ENCODE measurements around the gene KRTAP10-11. TPM values are rescaled to one million over a fixed set of nuclear protein-coding genes. Genes with fewer than 3 reads are reported as not detected.
A peak's percentile ranks its signal among the peaks of the same experiment; 100 is the strongest.
"Not testable (repeated sequence)": the region's sequence is repeated elsewhere in the genome, so short reads cannot be mapped to it uniquely, and the experiment has no call there.

Gene KRTAP10-11
- total RNA-seq, 1 donor from 2014 or later, result not detected

DNA sequence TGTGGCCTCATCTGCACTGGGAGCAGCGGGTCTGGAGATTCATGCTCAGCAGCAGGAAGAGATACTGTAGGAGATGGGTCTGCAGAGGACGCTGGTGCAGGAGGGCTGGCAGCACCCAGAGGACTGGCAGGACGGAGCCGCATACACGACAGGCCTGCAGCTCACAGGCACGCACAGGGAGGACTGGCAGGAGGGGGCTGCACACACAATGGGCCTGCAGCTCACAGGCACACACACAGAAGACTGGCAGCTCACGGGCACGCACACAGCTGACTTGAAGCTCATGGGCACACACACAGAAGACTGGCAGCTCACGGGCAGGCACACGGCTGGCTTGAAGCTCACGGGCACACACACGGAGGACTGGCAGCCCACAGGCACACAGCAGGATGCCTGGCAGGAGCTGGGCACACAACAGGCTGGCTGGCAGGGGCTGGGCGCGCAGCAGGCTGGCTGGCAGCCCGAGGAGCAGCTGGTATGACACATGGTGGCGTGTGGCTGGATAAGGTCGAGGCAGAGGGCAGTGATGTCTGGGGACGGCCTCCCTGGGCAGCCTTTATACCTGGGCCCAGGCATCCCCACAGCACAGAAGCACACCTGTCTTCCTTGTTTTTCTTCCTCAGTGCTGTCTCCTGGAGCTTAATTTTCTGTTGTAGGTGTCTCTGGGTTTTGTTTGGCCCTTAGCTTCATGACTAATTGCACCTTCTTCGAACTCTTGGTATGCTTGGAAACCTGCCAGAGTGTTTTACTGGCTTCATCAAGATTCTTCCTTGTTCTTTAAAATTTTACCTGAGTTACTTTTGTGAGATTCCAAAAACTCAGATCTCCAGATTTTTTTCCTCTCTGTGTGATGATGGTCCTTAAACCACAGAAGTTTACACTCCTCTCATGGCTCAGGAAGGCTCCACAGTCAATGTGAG lies 20.4 kb downstream of the KRTAP10-11 start, which contains the start of gene KRTAP12-2:
Gene KRTAP12-2, minus strand, starts transcription at position 527 of the 920 bp plus-strand sequence. Its CDS starts 41 bp downstream, at position 486.
- peak; percentile 53 for DNase-seq

DNA sequence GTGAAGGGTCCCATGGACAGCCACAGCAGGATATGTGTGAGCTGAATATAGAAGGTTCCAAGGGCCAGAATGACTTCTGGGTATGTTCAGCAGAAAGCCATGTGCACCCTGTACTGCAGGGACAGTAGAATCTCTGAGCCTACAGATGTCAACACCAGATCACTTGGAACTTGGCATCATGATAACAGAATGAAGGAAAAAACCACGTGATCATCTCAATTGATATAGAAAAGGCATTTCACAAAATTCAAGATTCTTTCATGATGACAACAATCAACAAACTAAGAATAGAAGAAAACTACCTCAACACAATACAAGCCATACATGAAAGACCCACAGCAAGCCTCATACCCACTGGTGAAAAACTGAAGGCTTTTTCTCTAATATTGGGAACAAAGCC lies 21.4 kb downstream of the KRTAP10-11 start:
- DNase-seq, result no peak

DNA sequence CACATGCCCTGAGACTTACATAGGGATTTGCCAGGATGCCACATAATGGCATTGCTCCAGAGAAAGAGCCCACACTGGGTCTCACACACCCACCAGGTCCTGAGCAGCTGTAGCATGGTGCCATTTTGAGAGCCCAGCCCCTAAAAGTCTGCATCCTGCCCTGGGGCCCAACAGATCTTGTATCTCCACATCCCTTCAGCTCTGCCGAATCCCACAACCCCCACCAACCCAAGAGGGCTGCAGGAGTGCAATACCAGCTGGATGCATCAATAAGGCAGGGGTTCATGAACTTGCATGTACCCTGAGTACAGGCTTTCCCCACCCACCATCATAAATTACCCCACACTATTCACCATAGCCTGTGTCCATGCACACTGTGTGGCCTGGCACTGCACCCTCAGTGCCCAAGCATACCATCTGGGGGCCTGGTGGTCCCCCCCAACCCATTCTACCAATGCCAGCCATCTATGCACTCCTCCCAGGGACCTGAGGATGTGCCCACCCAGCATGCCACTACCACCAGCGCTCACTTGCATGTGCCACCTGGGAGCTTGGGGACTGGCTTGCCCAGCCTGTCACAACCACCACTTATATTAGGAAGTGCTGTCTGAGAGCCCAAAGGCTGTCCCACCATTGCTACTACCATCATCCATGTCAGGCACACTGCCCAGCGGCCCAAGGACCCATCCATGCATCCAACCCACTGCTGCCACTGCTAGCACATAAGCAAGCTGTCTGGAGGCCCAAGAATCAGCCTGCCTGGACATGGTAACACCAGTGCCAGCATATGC lies 24.6 kb downstream of the KRTAP10-11 start:
- DNase-seq, result no peak

DNA sequence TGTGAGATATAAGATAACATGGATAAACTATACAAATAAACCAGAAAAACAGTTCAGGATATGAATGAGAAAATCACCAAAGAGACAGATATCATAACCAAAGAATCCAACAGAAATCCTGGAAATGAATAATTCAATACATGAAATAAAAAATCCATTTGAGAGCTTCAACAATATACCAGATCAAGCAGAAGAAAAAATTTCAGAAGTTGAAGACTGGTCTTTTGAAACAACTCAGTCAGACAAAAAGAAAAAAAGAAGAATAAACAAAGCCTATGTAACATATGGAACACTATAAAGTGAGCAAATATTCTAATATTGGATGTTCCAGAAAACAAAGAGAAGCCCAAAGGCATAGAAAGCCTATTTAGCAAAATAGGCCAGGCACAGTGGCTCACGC lies 25.7 kb downstream of the KRTAP10-11 start:
- no peak for DNase-seq

DNA sequence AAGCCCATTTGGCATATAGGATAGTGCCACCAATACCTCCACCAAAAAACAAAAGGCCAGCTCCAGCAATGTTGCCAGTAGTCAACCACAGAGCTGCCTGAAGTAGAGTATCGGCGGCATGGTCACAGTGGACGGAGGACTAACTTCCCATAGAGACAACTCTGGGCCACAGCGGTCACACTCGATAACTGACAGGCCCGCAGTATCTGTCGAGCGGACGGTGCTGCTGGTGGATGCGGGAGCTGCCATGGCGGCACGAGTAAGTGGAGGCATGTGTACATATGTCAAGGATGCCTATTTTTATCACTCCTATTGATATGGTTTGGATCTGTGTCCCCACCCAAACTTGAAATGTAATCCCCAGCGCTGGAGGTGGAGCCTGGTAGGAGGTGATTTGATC lies 31.7 kb downstream of the KRTAP10-11 start:
- no peak for DNase-seq

DNA sequence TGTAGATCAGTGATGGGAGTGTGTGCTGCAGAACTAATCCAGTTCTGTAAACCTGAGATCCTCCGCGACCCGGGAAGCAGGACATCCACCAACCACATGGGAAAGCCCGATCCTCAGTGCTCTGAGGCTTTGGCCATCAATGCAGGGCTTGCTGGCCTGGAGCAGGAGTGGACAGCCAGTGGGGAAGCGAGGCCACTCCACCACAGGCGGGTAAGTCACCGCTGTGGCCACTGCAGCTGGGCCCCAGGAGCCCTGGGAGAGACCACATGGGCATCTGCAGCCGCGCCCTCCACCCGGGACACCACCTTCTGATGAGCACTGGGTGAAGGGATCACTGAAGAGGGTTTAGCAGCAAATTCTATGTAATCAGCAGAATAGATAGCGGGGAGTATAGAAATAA lies 34.9 kb downstream of the KRTAP10-11 start:
- no peak for DNase-seq

DNA sequence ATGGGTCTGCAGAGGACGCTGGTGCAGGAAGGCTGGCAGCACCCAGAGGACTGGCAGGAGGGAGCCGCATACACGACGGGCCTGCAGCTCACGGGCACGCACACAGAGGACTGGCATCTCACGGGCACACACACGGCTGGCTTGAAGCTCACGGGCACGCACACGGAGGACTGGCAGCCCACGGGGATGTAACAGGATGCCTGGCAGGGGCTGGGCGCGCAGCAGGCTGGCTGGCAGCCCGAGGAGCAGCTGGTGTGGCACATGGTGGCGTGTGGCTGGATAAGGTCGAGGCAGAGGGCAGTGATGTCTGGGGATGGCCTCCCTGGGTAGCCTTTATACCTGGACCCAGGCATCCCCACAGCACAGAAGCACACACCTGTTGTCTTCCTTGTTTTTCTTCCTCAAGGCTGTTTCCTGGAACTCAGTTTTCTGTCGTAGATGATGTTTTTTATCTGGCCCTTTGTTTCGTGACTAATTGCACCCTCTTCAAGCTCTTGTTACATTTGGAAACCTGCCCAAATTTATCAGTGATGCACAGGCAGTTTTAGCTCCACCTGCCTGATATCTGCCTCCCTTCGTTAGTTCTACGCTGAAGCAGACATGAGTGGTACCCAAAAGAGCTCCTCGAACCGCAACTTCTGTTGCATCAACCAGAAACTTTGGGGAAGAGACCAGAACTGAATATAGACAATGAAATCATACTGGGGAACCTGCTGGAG lies 35.8 kb downstream of the KRTAP10-11 start, which contains the start of gene KRTAP12-1:
Gene KRTAP12-1, minus strand, starts transcription at position 303 of the 719 bp plus-strand sequence. Its CDS starts 40 bp downstream, at position 263.
- peak; percentile 15 for DNase-seq

DNA sequence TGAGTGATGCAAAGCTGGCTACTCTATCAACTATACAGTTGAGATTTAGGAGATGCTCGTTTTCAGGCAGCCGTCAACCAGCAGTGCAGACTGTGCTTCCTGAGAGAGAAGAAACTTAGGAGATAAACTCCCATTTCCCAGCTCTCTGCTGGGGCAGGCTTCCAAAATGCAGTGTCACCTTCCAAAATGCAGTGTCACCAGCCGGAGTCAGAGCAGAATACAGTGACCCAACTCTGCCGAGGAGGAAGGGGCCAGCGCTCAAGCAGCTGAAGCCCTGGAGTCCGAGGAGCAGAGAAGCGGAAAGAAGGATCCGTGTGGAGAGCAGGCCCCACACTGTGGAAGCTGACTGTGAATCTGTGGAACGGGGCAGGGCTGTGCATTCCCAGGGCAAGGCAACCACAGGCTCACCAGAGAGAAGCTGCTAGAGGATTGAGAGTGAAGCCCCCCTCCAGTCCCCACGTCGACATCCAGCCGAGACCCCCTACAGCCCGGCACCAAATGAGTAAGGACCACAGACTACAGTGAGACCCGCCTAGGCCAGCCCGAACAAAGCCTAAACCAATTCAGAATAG lies 36.5 kb downstream of the KRTAP10-11 start:
- DNase-seq, result no peak

DNA sequence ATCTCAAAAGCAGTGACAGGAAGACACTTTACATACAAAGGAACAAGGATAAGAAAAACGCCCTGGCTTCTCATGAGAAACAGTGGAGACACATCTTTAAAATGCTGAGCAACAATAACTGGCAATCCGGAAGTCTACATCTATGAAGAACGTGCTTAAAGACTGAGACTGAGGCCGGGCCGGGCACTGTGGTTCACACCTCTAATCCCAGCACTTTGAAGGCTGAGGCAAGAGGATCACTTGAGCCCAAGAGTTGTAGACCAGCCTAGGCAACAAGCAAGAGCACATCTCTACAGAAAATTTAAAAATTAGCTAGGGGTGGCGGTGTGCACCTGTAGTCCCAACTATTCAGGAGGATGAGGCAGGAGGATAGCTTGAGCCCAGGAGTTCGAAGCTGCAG lies 37.9 kb downstream of the KRTAP10-11 start:
- DNase-seq, result no peak

DNA sequence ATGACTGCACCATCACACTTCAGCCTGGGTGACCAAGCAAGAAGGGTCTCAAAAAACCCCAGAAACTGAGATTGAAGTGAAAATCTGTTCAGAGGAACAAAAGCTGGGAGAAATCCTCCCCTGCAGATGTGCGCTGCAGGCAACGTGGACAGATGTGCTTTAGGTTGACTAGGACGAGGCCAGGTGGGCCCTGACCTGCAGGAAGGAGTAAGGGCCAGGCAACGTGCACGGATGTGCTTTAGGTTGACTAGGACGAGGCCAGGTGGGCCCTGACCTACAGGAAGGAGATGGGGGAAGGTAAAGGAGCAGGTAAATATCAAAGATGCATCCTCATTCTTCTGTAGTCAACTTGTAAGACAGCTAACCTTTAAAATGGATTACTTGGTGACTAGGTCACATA lies 38.3 kb downstream of the KRTAP10-11 start:
- DNase-seq, result no peak

DNA sequence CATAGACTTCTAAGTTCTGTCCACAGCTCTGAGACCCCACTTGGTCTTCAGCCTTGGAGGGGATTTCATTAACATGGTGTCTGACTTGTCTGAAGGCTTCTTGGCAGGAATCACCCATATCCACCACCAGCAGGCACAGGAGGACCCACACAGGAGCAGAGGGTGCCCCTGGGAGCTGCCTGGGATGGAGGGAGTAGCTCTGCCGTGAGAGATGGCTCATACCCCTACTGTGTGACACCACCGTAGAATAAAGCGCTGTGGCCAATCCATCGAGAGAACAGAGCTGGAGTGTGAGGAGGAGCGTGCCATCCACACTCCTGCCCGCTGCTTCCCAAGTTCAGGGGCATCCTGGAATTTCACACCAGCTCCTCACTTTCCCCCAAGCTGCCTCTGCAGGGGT lies 38.8 kb downstream of the KRTAP10-11 start:
- DNase-seq, result not testable (repeated sequence)

DNA sequence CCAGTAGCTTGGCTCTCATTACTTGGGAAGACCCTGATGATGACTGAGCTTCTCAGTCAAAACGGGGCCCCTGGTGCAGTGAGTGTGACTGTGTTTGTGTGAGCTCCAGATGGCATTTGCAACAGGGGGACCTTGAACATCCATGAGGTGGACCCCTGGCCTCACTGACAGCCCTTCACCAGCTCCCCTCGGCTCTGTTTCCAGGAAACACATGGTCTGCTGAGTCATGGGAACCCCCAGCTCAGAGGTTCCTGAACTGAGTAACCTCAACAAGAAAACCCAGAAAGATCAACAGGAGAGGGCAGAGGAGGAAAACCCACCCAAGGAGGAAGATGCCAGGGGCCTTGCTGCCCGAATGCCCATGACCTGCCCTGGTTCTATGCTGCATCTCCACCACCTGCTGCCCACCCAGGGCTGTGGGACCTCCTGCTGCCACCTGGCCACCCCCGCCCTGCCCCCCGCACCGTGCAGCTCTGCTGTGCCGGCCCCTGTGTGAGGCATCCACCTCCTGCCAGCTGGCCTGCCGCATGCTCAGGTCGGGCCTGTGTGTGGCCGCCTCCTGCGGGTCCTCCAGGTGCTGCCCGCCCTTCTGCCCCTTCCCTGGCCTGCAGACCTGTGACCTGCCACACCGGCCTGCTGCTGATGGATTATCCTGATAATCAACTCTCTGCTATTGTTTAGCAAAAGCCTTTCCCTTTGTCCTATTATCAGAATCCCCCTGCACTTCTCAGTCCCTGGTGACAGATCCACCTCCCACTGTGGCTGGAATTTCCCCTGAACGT lies 40.0 kb downstream of the KRTAP10-11 start:
- no peak for DNase-seq

DNA sequence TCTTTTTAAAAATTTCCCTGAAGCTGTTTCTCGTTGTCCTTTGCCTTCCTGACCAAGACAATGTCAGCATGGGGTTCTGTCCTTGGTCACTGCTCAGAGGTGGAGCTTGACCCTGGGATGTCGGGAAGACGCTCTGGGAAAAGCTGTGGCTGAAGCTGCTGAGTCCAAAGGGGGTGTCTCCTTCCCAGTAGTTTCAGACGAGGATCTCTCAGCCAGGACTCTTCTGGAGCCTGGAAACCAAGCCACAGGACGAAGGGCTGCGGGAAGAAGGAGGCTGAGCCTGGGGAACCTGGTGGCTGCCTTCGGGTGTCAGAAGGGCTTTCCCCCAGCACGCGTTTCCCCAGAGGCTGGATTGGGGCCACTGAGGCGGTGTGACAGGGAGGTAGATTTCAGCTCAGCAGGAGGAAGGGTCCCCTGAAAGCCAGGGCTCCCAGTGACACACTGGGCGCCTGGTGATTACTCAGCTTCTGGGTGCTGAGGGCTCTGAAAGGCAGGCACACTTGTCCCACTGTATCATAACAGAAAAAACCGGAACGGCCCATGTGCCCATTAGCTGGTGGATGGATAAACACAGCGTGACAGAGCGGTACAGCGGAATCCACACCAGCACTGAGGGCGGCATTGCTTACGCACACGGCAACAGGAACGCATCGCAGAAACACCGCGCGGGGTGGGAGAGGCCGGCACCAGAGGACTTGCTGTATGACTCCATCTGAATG lies 40.8 kb downstream of the KRTAP10-11 start:
- DNase-seq, result peak; percentile 16

DNA sequence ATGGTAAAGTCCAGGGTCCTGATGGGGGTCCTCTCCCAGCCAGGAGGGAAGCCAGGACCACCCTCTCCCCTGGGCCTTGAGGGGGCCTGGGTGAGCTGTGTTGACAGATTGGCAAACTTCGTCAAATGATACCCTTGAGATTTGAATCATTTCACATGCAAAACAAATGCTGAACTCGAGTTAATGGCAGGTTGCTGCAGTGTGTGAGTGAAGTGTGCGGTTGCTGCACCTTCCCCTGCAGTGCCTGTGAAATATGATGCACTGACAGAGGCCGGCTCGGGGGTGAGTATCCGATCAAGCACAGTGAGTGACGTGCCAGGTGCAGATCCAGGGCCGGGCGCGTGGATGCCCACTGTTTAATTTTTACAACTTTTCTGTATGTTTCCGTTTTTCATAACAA lies 41.5 kb downstream of the KRTAP10-11 start:
- peak; percentile 59 for DNase-seq

DNA sequence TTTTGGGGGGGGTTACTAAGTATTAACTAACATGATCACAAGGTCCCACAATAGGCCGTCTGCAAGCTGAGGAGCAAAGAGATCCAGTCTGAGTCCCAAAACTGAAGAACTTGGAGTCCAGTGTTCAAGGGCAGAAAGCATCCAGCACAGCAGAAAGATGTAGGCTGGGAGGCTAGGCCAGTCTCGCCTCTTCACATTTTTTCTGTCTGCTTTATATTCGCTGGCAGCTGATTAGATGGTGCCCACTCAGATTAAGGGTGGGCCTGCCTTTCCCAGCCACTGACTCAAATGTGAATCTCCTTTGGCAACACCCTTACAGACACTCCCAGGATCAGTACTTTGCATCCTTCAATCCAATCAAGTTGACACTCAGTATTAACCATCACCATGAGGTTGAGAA lies 43.5 kb downstream of the KRTAP10-11 start:
- not testable (repeated sequence) for DNase-seq

DNA sequence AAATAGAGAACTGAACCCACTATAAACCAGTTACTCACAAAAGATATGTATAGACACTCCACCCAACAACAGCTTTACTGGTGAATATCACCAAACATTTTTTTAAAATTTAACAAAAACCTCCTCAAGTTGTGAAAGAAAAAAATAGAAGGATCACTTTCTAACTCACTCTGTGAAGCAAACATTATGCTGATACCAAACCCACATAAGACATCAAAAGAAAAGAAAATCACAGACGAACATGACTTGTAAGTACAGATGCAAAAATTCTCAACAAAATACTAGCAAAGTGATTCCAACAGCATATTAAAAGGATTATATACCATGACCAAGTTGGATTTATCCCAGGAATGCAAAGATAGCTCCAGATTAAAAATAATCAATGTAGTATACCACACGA lies 45.5 kb downstream of the KRTAP10-11 start:
- DNase-seq, result no peak

DNA sequence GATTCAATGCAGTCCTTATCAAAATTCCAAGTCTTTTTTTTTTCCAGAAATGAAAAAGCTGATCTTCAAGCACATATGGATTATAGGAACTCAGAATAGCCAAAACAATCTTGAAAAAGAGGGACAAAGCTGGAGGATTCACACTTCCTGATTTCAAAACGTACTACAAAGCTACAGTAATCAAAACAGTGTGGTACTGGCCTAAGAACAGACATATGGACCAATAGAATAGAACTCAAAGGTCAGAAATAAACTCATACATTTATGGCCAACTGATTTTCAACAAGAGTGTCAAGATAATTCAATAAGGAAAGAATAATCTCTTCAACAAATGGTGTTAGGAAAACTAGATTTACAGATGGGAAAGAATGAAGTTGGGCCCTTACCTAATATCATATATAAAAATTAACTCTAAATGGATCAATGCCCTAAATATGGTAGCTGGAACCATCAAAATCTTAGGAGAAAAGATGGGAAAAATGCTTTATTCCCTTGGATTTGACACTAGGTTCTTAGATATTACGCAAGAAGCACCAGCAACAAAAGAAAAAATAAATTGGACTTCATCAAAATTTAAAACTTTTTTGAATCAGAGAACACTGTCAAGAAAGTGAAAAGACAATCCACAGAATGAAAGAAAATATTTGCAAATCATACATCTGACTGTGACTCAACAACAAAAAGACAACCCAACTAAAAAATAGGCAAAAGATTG lies 46.7 kb downstream of the KRTAP10-11 start:
- DNase-seq, result no peak

DNA sequence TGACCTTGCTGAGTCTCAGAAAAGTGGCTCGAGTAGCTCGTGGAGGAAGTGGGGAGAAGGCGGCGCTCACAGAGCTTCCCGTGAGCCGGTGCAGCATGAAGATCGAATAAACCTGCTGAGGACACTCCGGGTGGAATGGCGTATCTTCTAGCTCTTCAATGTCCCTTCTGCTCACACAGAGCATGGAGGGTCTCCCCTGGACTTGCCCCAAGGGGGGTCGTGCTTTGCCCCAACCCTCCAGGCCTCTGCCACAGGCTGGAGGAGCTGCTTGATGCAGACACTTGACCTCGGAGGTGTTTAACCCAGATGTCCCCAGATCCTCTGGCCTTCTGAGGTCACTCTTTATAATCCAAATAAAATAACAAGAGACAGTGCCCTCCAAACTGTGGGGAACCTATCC lies 48.6 kb downstream of the KRTAP10-11 start:
- no peak for DNase-seq

DNA sequence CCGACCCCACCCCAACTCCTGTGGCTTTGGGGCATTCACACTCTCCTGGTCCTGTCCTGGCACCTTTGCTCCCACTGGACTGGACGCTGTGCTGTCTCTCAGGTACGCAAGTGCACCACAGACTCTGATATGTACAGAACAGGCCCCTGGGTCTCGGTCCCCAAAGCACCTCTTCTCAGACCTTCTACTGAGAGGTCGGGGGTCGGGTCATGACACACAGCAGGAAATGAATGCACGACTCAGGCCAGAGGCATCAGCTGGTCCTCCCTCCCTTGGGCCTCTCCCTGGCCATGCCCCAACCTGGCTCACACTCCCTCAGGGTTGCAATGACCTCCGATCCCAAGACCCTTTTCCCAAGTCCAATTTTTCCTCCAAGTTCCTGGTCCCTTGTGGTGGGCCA lies 49.0 kb downstream of the KRTAP10-11 start:
- no peak for DNase-seq

DNA sequence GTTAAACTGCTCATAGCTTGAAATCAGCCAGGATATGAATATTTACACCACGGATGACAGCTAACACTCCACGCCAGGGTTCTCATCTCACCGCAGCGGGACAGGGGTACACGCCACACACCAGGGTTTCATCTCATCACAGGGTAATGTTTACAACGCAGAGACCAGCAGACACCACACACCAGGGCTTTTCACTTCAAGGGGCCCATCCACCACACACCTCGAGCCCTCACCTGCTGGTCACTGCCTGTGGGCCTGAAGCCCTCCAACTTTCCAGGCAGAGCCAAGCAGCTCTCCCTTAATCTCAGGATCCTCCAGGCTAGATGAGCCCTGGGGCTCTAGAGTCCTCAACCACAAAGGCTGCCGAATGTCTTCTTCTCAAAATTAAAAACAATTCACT lies 49.4 kb downstream of the KRTAP10-11 start:
- DNase-seq, result no peak

Measured in tongue (tissue), 2 donors.